GM18502 (cell line): Measurements from ENCODE around the gene ARFGAP3.
"Not testable (repeated sequence)": the region's sequence is repeated elsewhere in the genome, so short reads cannot be mapped to it uniquely, and the experiment has no call there.

Experiments
- ATAC-seq: cut with Tn5 transposase; IDR thresholded peaks from one replicate; pipeline ENCODE4 v1.9.1; 2021; ENCODE audit warnings: mild to moderate bottlenecking; ENCODE audit not compliant: unreplicated experiment, poor library complexity

ARFGAP3 gene

DNA sequence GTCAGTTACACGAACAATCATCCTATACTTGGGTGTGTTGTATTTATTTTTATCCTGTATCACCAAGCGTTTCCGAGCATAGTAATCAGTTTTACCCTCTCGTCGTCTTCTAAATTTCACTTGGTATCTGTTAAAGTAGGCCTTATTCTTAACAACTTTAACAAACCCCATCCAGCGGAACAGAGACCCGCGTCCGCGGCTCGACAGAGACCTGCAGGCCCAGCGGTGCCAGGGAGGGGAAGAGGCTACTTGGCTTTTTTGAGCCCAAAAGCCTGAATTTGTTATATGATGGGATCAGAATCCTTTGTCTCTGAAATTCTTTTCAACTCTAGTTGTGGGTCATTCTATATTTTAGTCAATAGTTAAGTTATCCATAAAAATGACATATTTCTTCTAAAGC is 79.9 kb downstream of the ARFGAP3 start:
- ATAC-seq = no peak

DNA sequence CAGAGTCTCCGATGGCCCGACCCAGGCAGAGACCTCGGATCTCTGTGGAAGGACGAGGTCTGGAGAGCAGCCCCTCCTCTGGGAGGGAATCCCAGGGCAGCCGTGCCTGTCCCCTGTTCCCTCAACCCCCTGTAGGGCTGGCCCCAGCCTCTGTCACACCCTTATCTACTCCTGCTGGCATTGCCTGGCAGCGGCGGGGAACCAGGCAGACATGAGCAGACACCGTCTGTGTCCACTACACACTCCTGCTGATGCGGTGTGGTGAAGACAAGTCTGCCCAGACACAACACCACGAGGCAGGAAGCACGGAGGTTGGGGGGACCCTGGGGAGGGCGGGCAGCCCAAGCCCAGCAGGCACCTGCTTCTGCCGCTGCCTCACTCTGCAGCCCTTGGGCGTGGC is 83.9 kb downstream of the ARFGAP3 start:
- ATAC-seq = no peak

DNA sequence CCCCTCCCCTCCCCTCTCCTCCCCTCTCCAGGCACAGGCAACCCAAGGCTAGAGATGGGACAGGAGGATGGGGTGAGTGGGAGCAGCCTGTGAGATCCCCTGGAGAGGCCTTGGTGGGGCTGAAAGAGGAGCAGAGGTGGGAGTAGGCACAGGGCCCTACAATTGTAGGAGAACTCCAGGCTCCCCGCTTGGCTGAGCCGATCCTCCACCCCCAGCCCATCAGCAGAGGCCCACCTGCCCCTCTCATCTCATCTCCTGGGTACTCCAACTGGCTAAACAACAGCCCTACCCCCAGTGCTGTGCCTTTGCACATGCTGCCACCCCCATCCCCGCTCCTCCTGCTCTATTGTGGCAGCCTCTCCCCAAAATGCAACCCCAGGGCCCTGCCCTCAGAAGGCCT is 84.4 kb downstream of the ARFGAP3 start:
- ATAC-seq = no peak

DNA sequence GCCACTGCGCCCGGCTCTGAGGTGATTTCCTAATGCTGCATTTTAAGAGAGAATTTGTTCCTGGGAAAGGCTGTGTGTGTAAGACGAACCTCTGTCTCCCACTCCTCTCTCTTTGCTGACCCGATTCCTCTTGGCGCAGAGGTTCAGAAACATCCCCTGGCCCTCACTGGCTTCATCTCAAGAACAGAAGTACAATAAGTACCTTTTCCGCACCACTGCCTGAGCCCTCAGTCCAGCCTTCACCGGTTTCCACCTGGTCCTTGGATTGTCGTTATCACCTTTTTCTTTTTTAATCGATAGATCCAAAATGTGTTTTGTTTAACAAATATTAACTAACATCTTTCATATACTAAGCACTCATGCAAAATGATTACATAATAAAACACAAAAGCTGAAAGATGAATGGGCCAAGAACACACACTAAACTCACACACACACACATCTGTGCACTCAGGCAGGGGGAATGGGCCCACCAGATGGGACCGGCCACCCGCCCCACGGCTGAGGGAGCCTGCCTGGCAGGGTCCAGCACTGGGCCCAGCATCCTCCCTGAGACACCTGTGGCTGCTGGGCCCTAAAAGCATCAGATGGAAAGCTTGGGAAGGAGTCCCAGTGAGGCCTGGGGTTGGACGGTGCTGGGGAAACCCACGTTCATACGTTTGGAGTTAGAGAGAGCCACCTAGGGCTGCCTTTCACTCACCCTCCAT is 86.0 kb downstream of the ARFGAP3 start:
- no peak for ATAC-seq

DNA sequence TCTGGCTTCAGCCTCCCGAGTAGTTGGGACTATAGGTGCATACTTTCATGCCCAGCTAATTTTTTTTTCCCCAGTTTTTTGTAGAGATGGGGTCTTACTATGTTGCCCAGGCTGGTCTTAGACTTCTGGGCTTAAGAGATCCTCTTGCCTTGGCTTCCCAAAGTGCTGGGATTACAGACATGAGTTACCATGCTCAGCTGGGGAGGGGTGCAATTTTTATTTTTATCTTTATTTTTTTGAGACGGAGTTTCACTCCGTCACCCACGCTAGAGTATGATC is 86.7 kb downstream of the ARFGAP3 start:
- no peak for ATAC-seq

DNA sequence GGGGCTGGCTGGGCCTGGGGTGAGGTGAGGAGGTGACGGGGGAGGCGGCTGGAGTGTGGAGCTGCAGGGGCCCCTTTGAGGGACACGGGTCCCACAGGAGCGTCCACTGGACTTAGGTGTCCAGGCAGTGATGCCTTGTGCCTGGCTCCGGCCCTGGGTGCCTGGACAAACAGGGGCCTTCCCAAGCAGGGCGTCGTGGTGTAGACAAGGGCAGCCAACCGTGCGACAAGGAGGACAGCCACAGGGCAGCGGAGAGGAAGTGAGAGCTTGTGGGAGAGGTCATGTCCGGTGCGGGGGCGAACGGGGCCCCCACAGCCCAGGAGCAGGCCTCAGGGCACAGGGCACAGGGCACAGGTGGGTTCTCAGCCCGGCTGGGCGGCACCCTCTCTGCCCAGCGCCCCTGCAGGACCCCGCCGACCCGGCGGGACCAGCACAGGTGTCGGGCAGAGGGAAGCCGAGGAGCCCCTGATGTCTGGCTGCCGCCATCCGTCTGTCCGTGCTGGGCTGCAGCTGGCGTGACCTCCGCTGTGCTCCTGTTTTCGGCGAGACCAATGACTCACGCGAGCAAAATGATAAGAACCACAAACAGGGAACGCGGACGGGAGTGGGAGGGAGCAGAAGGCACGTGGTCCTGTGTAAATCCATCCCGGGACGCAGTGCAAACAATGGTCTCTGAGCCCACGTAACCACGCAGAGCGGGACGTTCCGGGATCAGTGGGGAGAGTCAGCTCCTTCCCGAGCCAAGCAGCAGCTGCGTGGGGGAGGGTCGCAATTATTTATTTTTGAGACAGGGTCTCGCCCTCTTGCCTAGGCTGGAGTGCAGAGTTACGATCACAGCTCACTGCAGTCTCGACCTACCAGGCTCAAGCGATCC is 87.3 kb downstream of the ARFGAP3 start:
- peak; percentile 72 for ATAC-seq

DNA sequence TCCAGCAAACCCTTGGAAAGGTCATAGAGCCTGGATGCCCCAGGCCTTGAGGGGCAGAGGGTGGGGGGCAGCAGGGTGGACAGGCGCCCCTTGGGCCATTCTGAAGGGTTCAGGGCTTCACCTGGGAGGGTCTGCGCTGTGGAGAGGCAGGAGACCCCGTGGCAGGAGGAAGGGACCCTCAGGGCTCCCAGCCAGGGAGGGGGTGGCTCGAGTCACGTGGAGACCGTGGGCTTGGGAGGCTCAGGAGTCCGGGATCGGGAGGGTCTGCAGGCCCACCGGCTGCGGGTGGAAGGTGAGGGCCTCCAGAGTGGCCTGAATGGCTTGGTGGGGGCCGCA is 87.9 kb downstream of the ARFGAP3 start:
- peak; percentile 3 for ATAC-seq

DNA sequence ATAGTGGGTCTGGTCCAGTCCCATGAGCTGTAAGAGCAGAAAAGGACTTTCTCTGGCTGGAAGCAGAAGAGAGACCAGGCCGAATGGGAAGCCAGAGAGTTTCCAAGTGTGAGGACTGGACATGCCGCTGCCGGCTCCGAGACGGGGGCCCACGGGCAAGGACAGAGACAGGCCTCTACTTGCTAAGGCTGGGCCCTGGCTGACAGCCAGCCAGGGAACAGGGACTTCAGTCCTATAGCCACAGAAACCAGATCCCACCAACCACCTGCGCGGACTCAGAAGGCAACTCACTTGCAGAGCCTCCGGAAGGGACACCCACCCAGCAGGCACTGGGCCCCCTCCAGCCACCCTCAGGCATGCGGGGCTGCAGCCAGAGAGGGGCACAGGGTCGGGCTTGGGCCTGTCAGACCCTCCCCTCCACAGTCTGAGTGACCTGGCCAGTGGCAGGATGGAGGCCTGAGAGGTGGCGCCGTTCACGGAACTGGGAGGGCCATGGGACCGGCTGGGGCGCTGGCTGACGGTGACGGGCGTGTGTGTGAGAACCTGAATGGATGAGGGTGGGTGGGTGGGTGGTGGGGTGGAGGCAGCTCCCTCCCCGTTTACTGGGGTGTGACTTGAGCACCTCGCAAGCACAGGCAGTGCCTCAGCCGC is 88.6 kb downstream of the ARFGAP3 start:
- no peak for ATAC-seq

DNA sequence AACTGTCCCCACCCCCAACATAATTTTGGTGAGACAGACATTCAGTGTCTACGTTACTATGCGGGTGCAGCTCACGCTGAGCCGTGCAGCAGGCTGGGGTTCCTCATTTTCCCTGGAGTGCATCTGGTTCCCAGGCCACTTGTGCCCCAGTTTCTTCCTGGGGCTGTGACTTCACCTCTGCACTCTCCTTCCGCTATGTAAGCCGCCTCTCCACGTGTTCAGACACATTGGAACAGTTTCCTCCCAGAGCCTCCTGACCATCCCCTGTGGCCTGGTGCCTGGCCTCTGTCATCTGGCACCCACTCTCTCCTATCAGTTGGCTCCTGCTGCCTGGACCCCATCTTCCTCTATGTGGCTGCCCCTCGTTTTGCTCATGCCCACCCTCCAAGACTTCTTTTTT is 90.2 kb downstream of the ARFGAP3 start:
- no peak for ATAC-seq

DNA sequence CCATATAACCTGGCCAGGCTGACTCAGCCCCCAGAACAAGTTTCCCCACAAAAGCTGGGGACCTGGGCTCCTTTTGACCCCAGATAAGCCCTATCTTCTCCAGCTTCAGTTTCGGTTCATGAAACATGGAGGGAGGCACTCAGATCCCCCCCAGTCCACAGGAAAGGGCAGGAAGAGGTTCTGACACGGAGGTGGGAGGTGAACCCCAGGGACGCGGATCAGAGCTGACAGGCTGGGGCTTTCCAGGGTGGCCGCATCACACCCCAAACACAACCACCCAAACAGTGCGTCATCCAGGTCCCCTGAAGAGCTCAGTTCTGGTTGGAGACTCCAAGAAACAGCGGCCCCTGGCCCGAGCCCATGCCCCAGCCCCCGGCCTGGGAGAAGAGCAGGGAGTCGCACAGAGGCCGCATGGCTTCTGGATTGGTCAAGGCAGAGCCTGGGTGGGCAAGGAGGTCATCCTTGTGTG is 92.1 kb downstream of the ARFGAP3 start:
- no peak for ATAC-seq

DNA sequence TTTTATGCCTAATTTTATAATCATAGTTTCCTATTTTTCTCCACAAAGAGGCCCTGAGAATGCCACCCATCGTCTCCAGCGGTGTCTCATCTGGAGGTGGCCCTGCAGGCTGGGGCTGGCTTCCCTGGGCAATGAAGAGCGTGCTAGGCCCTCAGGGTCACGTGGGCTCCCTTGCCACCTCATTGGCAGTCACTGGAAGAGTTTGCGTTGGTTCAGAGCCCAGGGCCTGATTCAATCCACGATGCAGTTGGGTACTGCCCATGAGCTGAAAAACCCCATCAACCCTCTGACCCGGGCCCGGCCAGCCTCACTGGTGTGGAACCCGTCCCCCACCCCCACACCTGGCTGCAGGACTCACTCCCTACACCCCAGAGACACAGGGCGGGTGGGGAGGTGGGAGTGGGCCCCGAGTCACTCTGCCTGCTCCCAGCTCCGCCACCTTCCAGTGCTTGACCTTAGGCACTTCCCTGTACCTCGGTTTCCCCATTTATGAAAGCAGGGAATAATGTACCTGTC is 93.0 kb downstream of the ARFGAP3 start:
- ATAC-seq = no peak

DNA sequence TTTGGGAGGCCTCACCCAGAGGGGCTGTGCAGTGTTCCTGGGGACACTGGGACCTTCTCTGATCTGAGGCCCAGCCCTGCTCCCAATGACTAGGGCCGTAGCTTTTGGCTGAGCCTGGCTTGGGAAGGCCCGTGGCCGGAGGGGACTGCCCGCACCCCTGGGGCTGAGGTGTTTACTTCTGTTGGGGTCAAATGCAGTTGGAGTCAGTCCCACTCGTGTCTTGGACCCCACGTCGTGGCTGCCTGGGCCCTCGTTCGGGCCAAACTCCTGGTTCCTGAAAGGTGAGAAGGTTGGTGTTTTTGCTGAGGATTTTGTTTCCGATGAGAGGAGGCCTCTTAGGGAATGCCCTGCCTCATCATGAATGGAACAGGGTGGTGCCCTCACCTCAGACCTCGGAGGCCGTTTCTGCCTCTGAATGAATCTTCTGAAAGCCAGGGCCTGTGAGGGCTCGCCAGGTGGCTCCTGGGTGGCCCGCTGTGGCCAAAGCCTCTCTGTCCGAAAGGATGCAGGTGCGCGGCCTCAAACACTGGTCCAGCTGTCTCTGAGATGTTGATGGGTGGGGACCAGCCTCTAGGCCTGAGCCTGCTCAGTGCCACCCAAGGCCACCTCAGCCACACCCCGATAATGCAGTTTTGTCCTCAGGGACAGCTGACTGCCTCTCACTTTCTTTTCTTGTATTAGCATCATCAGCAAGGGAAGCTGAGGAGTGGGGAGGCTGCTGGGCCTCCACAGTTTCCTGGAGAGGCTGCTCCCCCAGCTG is 96.1 kb downstream of the ARFGAP3 start:
- ATAC-seq = no peak

DNA sequence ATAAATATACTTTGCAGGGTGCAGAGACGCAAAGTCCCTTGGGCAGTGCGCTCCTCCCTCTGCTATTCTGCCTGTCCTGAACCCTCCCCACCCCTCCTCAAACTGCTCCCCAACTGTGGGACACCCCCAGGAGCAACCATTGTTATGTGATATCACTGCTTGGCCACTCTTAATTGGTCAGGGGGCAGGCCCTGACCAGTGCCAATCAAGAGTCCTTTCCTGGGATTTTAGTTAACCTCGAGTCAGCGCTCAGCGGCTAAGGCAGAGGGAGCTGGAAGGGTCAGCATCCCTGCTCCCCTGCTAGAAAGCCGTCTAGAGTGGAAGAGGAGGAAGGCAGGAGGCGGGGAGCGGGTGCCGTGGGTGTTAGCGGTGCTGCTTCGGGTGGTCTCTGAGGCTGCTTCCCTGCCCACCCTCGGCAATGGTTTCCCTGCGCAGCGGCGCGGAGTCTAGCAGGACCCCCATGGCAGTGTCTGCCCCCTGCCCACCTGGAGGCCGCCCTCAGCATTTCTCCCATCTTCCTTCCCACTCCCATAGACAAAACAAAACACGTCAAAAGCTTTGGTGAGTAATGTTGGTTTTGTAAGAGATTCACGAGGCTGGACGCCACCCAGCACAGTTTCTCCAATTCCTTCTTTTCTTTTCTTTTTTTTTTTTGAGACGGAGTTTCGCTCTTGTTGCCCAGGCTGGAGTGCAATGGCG is 98.0 kb downstream of the ARFGAP3 start:
- ATAC-seq = no peak

DNA sequence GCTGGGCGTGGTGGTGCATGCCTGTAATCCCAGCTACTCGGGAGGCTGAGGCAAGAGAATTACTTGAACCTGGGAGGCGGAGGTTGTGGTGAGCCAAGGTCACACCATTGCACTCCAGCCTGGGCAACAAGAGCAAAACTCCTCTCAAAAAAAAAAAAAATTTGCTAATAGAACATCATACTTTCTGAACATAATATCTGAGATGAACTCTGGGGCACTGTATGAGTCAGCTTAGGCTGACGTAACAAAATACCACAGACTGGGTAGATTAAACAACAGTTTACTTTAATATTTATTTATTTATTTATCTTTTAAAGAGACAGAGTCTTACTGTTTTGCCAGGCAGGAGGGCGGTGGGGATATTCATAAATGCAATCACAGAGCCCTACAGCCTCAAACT is 101.5 kb downstream of the ARFGAP3 start:
- ATAC-seq = not testable (repeated sequence)

DNA sequence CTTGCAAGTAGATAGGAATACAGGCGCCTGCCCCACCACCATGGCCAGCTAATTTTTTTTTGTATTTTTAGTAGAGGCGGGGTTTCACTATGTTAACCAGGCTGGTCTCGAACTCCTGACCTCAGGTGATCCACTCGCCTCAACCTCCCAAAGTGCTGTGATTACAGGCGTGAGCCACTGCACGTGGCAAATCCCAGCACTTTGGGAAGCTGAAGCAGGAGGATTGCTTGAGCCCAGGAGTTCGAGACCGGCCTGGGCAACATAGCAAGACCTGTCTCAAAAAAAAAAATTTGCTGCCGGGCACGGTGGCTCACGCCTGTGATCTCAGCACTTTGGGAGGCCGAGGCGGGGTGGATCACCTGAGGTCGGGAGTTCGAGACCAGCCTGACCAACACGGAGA is 102.0 kb downstream of the ARFGAP3 start:
- ATAC-seq = not testable (repeated sequence)

DNA sequence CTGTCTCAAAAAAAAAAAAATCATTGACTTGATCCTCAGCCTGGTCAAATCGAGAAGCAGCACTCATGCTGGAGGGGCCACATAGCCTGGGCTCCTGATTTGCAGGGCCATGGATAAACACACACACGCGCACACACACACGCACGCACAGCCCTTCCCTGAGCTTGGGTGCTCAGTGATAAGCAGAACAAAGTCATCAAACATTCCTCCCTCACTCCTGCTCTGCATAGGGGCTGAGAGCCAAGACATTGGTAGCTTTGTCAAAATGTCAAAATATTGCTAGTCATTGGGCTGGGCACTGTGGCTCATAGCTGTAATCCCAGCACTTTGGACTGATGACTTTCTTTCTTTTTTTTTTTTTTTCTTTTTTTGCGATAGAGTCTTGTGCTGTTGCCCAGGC is 102.4 kb downstream of the ARFGAP3 start:
- no peak for ATAC-seq

DNA sequence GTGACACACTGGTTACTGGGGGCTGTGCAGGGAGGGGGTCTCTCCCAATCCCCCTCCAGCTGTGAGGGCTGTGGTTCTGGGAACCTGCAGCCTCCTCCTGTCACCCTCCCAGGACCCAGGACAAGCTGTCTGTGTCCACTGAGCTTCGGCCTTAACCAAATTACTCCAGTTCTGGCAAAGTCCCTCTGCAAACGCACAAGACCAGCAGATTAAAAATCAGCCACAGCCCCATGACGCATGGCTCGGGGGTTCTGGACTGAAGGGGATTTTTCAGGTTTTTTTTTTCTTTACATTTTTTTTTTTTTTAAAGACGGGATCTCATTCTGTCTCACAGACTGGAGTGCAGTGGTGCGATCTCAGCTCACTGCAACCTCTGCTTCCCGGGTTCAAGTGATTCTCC is 104.2 kb downstream of the ARFGAP3 start:
- no peak for ATAC-seq

DNA sequence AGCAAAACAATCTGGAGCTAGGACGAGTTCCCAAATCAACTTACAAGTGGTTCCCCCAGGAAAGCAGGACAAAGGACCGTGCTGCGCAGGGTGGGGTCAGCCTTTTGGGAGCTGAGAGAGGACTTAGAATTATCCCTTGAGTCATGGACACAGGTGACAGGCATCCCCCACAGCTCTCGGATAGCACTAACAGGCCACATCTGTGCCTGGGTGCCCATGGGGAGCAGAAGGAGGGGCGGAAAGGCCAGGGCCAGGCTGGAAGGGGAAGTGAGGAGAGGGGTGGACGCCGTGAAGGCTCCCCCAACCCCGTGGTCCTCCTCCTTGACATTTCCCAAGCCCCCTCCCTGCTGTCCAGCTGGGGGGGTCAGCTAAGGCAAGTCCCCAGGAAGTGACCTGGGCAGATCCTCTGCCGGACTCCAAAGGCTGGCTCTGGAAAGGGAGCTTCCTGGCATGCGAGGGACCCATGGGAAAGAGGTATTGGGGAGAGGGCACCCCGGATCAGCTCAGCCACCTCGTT is 104.8 kb downstream of the ARFGAP3 start:
- no peak for ATAC-seq

DNA sequence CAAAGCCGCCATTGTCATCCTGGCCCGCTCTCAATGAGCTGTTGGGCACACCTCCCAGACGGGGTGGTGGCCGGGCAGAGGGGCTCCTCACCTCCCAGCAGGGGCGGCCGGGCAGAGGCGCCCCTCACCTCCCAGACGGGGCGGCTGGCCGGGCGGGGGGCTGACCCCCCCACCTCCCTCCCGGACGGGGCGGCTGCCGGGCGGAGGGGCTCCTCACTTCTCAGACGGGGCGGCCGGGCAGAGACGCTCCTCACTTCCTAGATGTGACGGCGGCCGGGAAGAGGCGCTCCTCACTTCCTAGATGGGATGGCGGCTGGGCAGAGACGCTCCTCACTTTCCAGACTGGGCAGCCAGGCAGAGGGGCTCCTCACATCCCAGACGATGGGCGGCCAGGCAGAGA is 106.7 kb downstream of the ARFGAP3 start:
- not testable (repeated sequence) for ATAC-seq
